ENCODE data around the gene GOLGA1. TPM values are rescaled to one million over a fixed set of nuclear protein-coding genes. Genes with fewer than 3 reads are reported as not detected.

GOLGA1 gene
- total and polyA plus RNA-seq, 10 of the 15 experiments (the other 5 are each of a cell fraction or from before 2014, with no cell fraction given): 2.9 to 14.1 (median 8.1) TPM

- Histone ChIP-seq H3K27ac (ENCODE audit: control insufficient read depth, insufficient read depth) (no peak overlapping the region), H3K4me2 (ENCODE audit: control insufficient read depth, insufficient read depth) (no peak overlapping the region), H3K9me3 (replicated peaks; ENCODE audit: control insufficient read depth, insufficient read depth, low read length) (no peaks in the 10 kb centered on the region), H3K79me2 (ENCODE audit: control insufficient read depth, insufficient read depth, low read length) (no peaks in the 10 kb centered on the region), H3K9ac (ENCODE audit: control insufficient read depth, insufficient read depth, low read length) (no peak overlapping the region), H3K4me3 (no peak overlapping the region), H4K20me1 (ENCODE audit: control insufficient read depth, insufficient read depth) (no peaks in the 10 kb centered on the region), H3K4me1 (ENCODE audit: control insufficient read depth, insufficient read depth, low read length) (no peaks in the 10 kb centered on the region), H3K27me3 (replicated peaks in 1 of 2; ENCODE audit: control insufficient read depth in 2 of 2, insufficient read depth in 2 of 2, low read length in 1 of 2) (no peaks in the 10 kb centered on the region), H2AFZ (ENCODE audit: control insufficient read depth, low read depth, low read length) (no peak overlapping the region), H3K36me3 (ENCODE audit: control insufficient read depth in 2 of 2, insufficient read depth in 2 of 2, low read length in 1 of 2) (peaks cover 11 to 31% of the 10 kb centered on the region in 2 experiments)
- ChIA-PET SMC1A (ENCODE audit: uncharacterized antibody, unreplicated experiment) (no interaction called here), POLR2A (interaction anchor here (0.5 kb wide), 2 partner anchors 19 to 1651 kb away, joined by 3 to 8 read pairs; no protein-coding TSS in a partner anchor), RAD21 (ENCODE audit: unreplicated experiment) (interaction anchor here (1.3 kb wide), 1 partner anchor 14 kb away, joined by 5 read pairs; no protein-coding TSS in a partner anchor), CTCF (no interaction called here)
- intact Hi-C loops (cut with micrococcal nuclease; ENCODE audit: unreplicated experiment): no loop called here
- ATAC-seq: peak; percentile 27; the same call in 1 of the 3 replicates
- WGBS (ENCODE audit: insufficient coverage, insufficient replicate concordance, low lambda C conversion rate, missing lambda C conversion rate): 29% methylated on average over 17 of the region's 17 CpGs
- TF ChIP-seq NRF1 (conservative IDR thresholded peaks at IDR 0.05; ENCODE audit: low read depth, low read length) (no peak), ZBTB4 (CRISPR knock-in tag; IDR thresholded peaks at IDR 0.05) (no peak), YBX1 (IDR thresholded peaks at IDR 0.05) (no peak), KDM1A (IDR thresholded peaks at IDR 0.05; ENCODE audit: borderline replicate concordance) (no peak), ZBTB11 (CRISPR knock-in tag; IDR thresholded peaks at IDR 0.05) (no peak), POU2F2 (IDR thresholded peaks at IDR 0.05; ENCODE audit: borderline replicate concordance, low read depth, low read length) (no peak), ATF2 (IDR thresholded peaks at IDR 0.05; ENCODE audit: low read length) (no peak), PKNOX1 (IDR thresholded peaks at IDR 0.05) (peak; percentile 70), MYC (IDR thresholded peaks at IDR 0.05; ENCODE audit: insufficient read depth, insufficient read length, insufficient replicate concordance, low read length, severe bottlenecking) (no peak)
- no TSS peak for BruUV-seq (replicated peaks)
- DNase-seq (ENCODE audit: low read depth, low spot score): no peak
- in situ Hi-C loops (cut with MboI): no loop called here
- no peak for FAIRE-seq
Observed at GRCh38 chr9:124886866-124887492, 53.9 kb downstream of the GOLGA1 start.
